K562 (cell line): Measurements from ENCODE around the gene GSTM1. TPM values are rescaled to one million over a fixed set of nuclear protein-coding genes. Genes with fewer than 3 reads are reported as not detected.

Source experiments
- ATAC-seq: fragments of 200-7000 bp; cut with Tn5 transposase; 3 replicates; pipeline ENCODE4 v1.9.1; 2020; ENCODE audit warnings: moderate library complexity
- BruUV-seq: library from RNA; stranded (reverse); fragments of 400-500 nt; replicated peaks from 2 replicates; lab custom pipeline; 2021; lab: Mats Ljungman, UMichigan
- CTCF ChIA-PET: fragments of 300-600 bp; formaldehyde crosslinking; extraction: SDS; loops from one replicate; lab custom pipeline; 2021; ENCODE audit warnings: low intra/inter-chr PET ratio; lab: Yijun Ruan, JAX
- POLR2A ChIA-PET: fragments of 300-600, 350-650 bp; sonication (Branson Sonifier 250); formaldehyde crosslinking; extraction: SDS; loops from one replicate; lab custom pipeline; 2021; ENCODE audit warnings: antibody characterized with exemption, inconsistent platforms; lab: Yijun Ruan, JAX
- DNase-seq, 4 experiments: peaks; one replicate each; pipeline versions ENCODE4 v3.0.0 to v3.0.0-alpha.2; 2011 to 2018; ENCODE audit warnings: low spot score in 3 of 4, mixed read lengths in 3 of 4; ENCODE audit errors: extremely low read depth in 1 of 4
- FAIRE-seq: peaks from 2 replicates; lab custom pipeline; 2011; peaks lifted over from hg19 to GRCh38; lab: Jason Lieb, UNC
- H2AFZ ChIP-seq: 2 replicates; pipeline ENCODE4 v1.6.0; 2011; ENCODE audit warnings: low read depth, low read length, control low read depth, inconsistent platforms
- H3K27ac ChIP-seq: fragments of 200-600 bp; 3 replicates; pipeline ENCODE4 v1.8.0; 2011; ENCODE audit warnings: low read depth, mild to moderate bottlenecking, control low read depth, inconsistent platforms, low read length, moderate library complexity, mixed read lengths; ENCODE audit errors: extremely low read depth
- H3K27me3 ChIP-seq, 2 experiments: fragments of 300-600 bp in 1 of 2; 2 replicates in 1 of 2; 3 replicates in 1 of 2; pipeline versions ENCODE4 v1.6.0 to v1.8.0; 2011; ENCODE audit warnings: inconsistent platforms in 2 of 2, low read length in 2 of 2, mild to moderate bottlenecking in 1 of 2, mixed read lengths in 1 of 2, moderate library complexity in 1 of 2; ENCODE audit not compliant: control insufficient read depth in 2 of 2, insufficient read depth in 2 of 2
- H3K36me3 ChIP-seq: fragments of 300-600 bp; 3 replicates; pipeline ENCODE4 v1.8.0; 2011; ENCODE audit warnings: mild to moderate bottlenecking, low read length, inconsistent platforms; ENCODE audit not compliant: control insufficient read depth, insufficient read depth
- H3K4me1 ChIP-seq, 2 experiments: fragments of 200-600 bp in 1 of 2; replicated peaks in 1 of 2; 2 replicates in 1 of 2; 3 replicates in 1 of 2; pipeline versions ENCODE4 v1.5.1 to v1.8.0; 2011; ENCODE audit warnings: inconsistent platforms in 2 of 2, low read length in 2 of 2, mild to moderate bottlenecking in 1 of 2, mixed read lengths in 1 of 2, moderate library complexity in 1 of 2; ENCODE audit not compliant: control insufficient read depth in 2 of 2, insufficient read depth in 2 of 2
- H3K4me2 ChIP-seq: 2 replicates; pipeline ENCODE4 v1.6.1; 2011; ENCODE audit warnings: low read length, control low read depth, inconsistent platforms, mixed read lengths; ENCODE audit not compliant: insufficient read depth
- H3K4me3 ChIP-seq: fragments of 200-600 bp; sonication (generic), shearing (Covaris generic); 2 replicates; pipeline ENCODE4 v1.5.1; 2016; ENCODE audit warnings: control low read depth, inconsistent platforms
- H3K79me2 ChIP-seq: fragments of 200-600 bp; 3 replicates; pipeline ENCODE4 v1.8.0; 2011; ENCODE audit warnings: low read length, inconsistent platforms; ENCODE audit not compliant: control insufficient read depth, insufficient read depth
- H3K9ac ChIP-seq, 2 experiments: 2 replicates each; pipeline versions ENCODE4 v1.6.0 to v1.6.1; 2011; ENCODE audit warnings: low read depth in 2 of 2, low read length in 2 of 2, control low read depth in 1 of 2, inconsistent platforms in 1 of 2, mild to moderate bottlenecking in 1 of 2, mixed read lengths in 1 of 2; ENCODE audit not compliant: insufficient read depth in 1 of 2
- H3K9me1 ChIP-seq: one replicate; pipeline ENCODE4 v1.6.0; 2011; ENCODE audit warnings: inconsistent platforms, mild to moderate bottlenecking, low read length, moderate library complexity; ENCODE audit not compliant: control insufficient read depth, insufficient read depth
- H3K9me3 ChIP-seq: replicated peaks from 2 replicates; pipeline ENCODE4 v1.5.1; 2011; ENCODE audit warnings: low read depth, low read length, inconsistent platforms; ENCODE audit not compliant: control insufficient read depth, insufficient read depth
- H4K20me1 ChIP-seq: replicated peaks from 2 replicates; pipeline ENCODE4 v1.6.1; 2011; ENCODE audit warnings: low read length, inconsistent platforms, mixed read lengths; ENCODE audit not compliant: control insufficient read depth, insufficient read depth
- AFF1 ChIP-seq, 2 experiments: fragments of 450-650 bp; IDR thresholded peaks; 2 replicates each; pipeline ENCODE4 v1.6.1; 2018; ENCODE audit warnings: mild to moderate bottlenecking in 2 of 2, low read depth in 1 of 2; ENCODE audit not compliant: partially characterized antibody in 2 of 2
- CEBPB ChIP-seq: fragments of 450-650 bp; IDR thresholded peaks from 2 replicates; pipeline ENCODE4 v1.6.1; 2016; ENCODE audit warnings: missing genetic modification characterization, missing compliant biosample characterization
- KAT2B ChIP-seq: IDR thresholded peaks from one replicate; pipeline ENCODE4 v1.6.1; 2012; ENCODE audit warnings: low read depth, mild to moderate bottlenecking, control low read depth, inconsistent platforms, low read length, moderate library complexity
- ZFX ChIP-seq: sonication (generic); formaldehyde crosslinking; IDR thresholded peaks from 2 replicates; pipeline ENCODE4 v1.8.0; 2022; ENCODE audit warnings: mild to moderate bottlenecking, missing genetic modification reagents, moderate library complexity
- ZNF263 ChIP-seq: sonication (generic); formaldehyde crosslinking; IDR thresholded peaks from 2 replicates; pipeline ENCODE4 v1.8.0; 2022; ENCODE audit warnings: mild to moderate bottlenecking, missing genetic modification reagents, borderline replicate concordance
- ZNF76 ChIP-seq: fragments of 250-450 bp; sonication (Bioruptor Pico); IDR thresholded peaks from 2 replicates; pipeline ENCODE4 v1.4.0; 2020; ENCODE audit warnings: mild to moderate bottlenecking, moderate library complexity, borderline replicate concordance
- WGBS: fragments of 100-300 bp; shearing (Covaris generic); methylation state at CpG from one replicate; pipeline ENCODE4 v1.1.6; 2016; ENCODE audit warnings: low coverage, mixed read lengths; ENCODE audit not compliant: insufficient coverage; ENCODE audit errors: missing lambda C conversion rate; 5-methylcytosine and 5-hydroxymethylcytosine counted together
- in situ Hi-C: fragments of 300-500 bp; cut with MboI; formaldehyde crosslinking; loops from 4 replicates; pipeline ENCODE4 v1.15.0; 2018; ENCODE audit warnings: inconsistent platforms, mixed read lengths
- intact Hi-C: fragments of 100-400 bp; cut with micrococcal nuclease; formaldehyde crosslinking; loops from 2 replicates; pipeline ENCODE4 v1.14.2; 2022
- polyA plus RNA-seq, 8 experiments: library from polyadenylated mRNA; depleted of rRNA in 4 of 8; stranded (reverse) in 5 of 8; unstranded in 3 of 8; fragments of >200 nt; fragmentation: Nextera tagmentation in 2 of 8; fragmentation: Illumina TruSeq in 1 of 8; extraction: Ambion mirVana in 2 of 8; extraction: Trizol in 1 of 8; gene quantifications; 2 replicates each; pipeline versions ENCODE4 v1.2.1 to v1.2.3, GENCODE V29; 2011 to 2014; ENCODE audit warnings: inconsistent platforms in 1 of 8, missing spikeins in 1 of 8
- total RNA-seq, 7 experiments: library from RNA; depleted of rRNA in 6 of 7; stranded (reverse); fragments of >200 nt in 6 of 7; fragmentation: Illumina TruSeq in 2 of 7; extraction: Trizol in 2 of 7; gene quantifications; 2 replicates each; pipeline versions ENCODE4 v1.2.1 to v1.2.3, GENCODE V29; 2011 to 2021; ENCODE audit warnings: low replicate concordance in 1 of 7

GSTM1 gene
- total and polyA plus RNA-seq, 9 of the 15 experiments (the other 6 are each of a cell fraction or from before 2014, with no cell fraction given) = not detected

DNA sequence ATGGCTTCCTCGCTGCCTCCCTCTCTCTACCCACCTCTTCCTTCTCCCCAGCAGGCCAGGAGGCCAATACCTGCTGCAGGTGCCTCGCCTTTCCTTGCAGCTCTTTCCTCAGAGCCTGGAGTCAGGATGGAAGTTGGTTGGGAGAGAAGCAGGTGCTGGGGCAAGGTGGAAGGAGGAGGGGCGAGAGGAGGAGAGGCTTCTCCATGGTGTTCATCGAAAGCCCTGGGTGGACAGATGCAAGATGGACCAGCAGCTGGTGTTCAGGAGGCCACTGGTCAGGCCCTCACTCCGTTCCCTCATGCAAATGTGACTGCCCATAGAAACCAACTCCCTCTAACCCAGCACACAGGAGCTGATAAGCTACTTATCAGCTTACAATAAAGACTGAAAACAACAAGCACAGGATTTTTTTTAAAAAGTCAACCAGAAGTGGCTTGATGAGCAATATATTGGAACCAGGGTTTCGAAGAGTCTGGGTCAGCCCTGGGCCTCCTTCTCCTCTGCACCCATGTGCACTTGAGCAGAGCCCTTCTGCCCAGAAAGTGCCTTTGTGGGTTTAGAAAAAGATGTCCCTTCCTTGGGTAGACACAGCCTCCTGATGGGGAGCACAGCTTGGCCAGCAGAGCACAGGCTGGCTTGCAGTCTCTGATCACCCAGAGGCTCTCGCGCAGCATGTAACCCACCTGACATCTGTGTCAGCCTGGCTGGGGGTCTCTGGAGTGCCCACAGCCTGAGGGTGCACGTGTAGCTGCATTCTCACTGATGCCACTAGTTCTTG, 48.4 kb upstream of the GSTM1 start:
- Histone ChIP-seq H3K9me3 (no peaks in the 10 kb centered on the region), H3K36me3 (no peaks in the 10 kb centered on the region), H3K4me1 (peaks cover 22 to 44% of the 10 kb centered on the region in 2 experiments), H3K9ac (peak overlapping the region in 1 of 2 experiments; percentile 57; a peak in 2 of 4 replicates), H3K4me3 (no peak overlapping the region), H3K27ac (no peak overlapping the region), H3K9me1 (no peaks in the 10 kb centered on the region), H3K79me2 (no peaks in the 10 kb centered on the region), H3K27me3 (no peaks in the 10 kb centered on the region; a peak in 1 of 5 replicates), H2AFZ (no peak overlapping the region), H4K20me1 (no peaks in the 10 kb centered on the region), H3K4me2 (no peak overlapping the region)
- in situ Hi-C loops = no loop called here
- ATAC-seq = no peak
- no peak for DNase-seq
- ChIA-PET CTCF (interaction anchor here (1.0 to 6.9 kb wide), 3 partner anchors 93 to 345 kb away, joined by 3 to 77 read pairs (median 3); partner anchors contain the start of gene AHCYL1), POLR2A (interaction anchor here (0.7 to 6.4 kb wide), 16 partner anchors 9 to 347 kb away, joined by 3 to 44 read pairs (median 4); partner anchors contain the start of genes AHCYL1, AMPD2, GNAI3 and GNAT2)
- WGBS = 4% methylated on average over 9 of the region's 9 CpGs
- no TSS peak for BruUV-seq
- FAIRE-seq = no peak
- 0 out of 2 replicates have a peak, but pooled peaks have one; percentile 22 for TF ChIP-seq ZFX
- 0 out of 2 replicates have a peak, but pooled peaks have one; percentile 29 for TF ChIP-seq ZNF76
- no peak for TF ChIP-seq AFF1 (IDR thresholded peaks at IDR 0.05; ENCODE audit: low read depth in 1 of 2, partially characterized antibody in 2 of 2)
- TF ChIP-seq ZNF263 (CRISPR knock-in tag) = 0 out of 2 replicates have a peak, but pooled peaks have one; percentile 50
- no peak for TF ChIP-seq CEBPB
- peak; percentile 39 for TF ChIP-seq KAT2B
- intact Hi-C loops = no loop called here
